Stomach (tissue), 9 donors: ENCODE results near the gene TWF2. TPM values are rescaled to one million over a fixed set of nuclear protein-coding genes. Genes with fewer than 3 reads are reported as not detected.
A peak's percentile ranks its signal among the peaks of the same experiment; 100 is the strongest.

Experiments used
- DNase-seq, 2 donors: peaks; one replicate each; pipeline versions ENCODE4 v3.0.0 to v3.0.0-alpha.2; 2013 to 2019
- H3K27ac ChIP-seq, 5 donors: fragments of 200-600 bp in 4 of 5; sonication (generic) in 4 of 5; one replicate each; pipeline ENCODE4 v1.5.1; 2013 to 2019; ENCODE audit warnings: mild to moderate bottlenecking in 1 of 5, moderate library complexity in 1 of 5
- H3K27me3 ChIP-seq, 3 donors: fragments of 200-600 bp; sonication (generic); one replicate each; pipeline ENCODE4 v1.5.1; 2017 to 2019; ENCODE audit warnings: mixed run types in 1 of 3
- H3K36me3 ChIP-seq, 4 donors: fragments of 200-600 bp; sonication (generic); 1 replicate in 3 of 4; 2 replicates in 1 of 4; pipeline ENCODE4 v1.5.1; 2016 to 2019
- H3K4me1 ChIP-seq, 4 donors: fragments of 200-600 bp; sonication (generic); one replicate each; pipeline ENCODE4 v1.5.1; 2016 to 2019
- H3K4me3 ChIP-seq, 4 donors: fragments of 200-600 bp; sonication (generic) in 3 of 4; one replicate each; pipeline ENCODE4 v1.5.1; 2016 to 2019; ENCODE audit warnings: mild to moderate bottlenecking in 1 of 4
- H3K9me3 ChIP-seq, 4 donors: fragments of 200-600 bp; sonication (generic); one replicate each; pipeline ENCODE4 v1.5.1; 2016 to 2019
- CTCF ChIP-seq, 7 experiments: fragments of 450-650 bp in 4 of 7; fragments of 200-600 bp in 3 of 7; sonication (generic) in 3 of 7; IDR thresholded peaks; one replicate each; pipeline ENCODE4 v1.5.1; 2016 to 2019; ENCODE audit warnings: antibody characterized with exemption in 7 of 7, control low read depth in 2 of 7, mild to moderate bottlenecking in 1 of 7
- EP300 ChIP-seq: sonication (generic); formaldehyde crosslinking; IDR thresholded peaks from one replicate; pipeline ENCODE4 v1.6.1; 2017; ENCODE audit warnings: antibody characterized with exemption
- POLR2A ChIP-seq, 4 donors: fragments of 450-650 bp; IDR thresholded peaks; one replicate each; pipeline ENCODE4 v1.6.1; 2016; ENCODE audit warnings: antibody characterized with exemption in 4 of 4, control low read depth in 2 of 4, mild to moderate bottlenecking in 1 of 4, moderate library complexity in 1 of 4
- POLR2AphosphoS5 ChIP-seq, 3 donors: sonication (generic); formaldehyde crosslinking; IDR thresholded peaks; one replicate each; pipeline ENCODE4 v1.6.1; 2016; ENCODE audit warnings: antibody characterized with exemption in 3 of 3
- WGBS, 5 donors: extraction: QIAGEN DNeasy Blood & Tissue Kit in 3 of 5; methylation state at CpG; one replicate each; pipeline versions ENCODE4 v1.1.5 to v1.1.7; 2013 to 2018; 5-methylcytosine and 5-hydroxymethylcytosine counted together
- intact Hi-C: fragments of 100-400 bp; cut with DNase I; formaldehyde crosslinking; loops from one replicate; pipeline ENCODE4 v1.15.1; 2023; ENCODE audit warnings: low total_unique reads
- polyA plus RNA-seq, 3 donors: library from polyadenylated mRNA; stranded (reverse); fragments of 200-250 nt; gene quantifications; one replicate each; pipeline ENCODE4 v1.2.3, GENCODE V29; 2013
- total RNA-seq, 5 donors: library from RNA; depleted of rRNA; stranded (reverse); fragments of >200 nt; gene quantifications; one replicate each; pipeline versions ENCODE4 v1.1.0 to v1.2.3, GENCODE V29; 2014 to 2016
- donor health status: healthy with polysubstance abuse.
- donor health status: Bipolar disorder and iron deficiency.
- donor health status: healthy.

The TWF2 gene
- total and polyA plus RNA-seq, 8 donors = 18.7 to 237 (median 40.0) TPM

- Histone ChIP-seq H3K27me3 (no peaks in the 10 kb centered on the region), H3K36me3 (peaks cover 8 to 34% (median 28%) of the 10 kb centered on the region in 4 donors), H3K9me3 (no peaks in the 10 kb centered on the region), H3K4me1 (peaks cover 42 to 88% (median 69%) of the 10 kb centered on the region in 4 donors), H3K27ac (peak within 1 kb of the TSS; percentile 84 to 95 (median 92)), H3K4me3 (peak within 1 kb of the TSS; percentile 82 to 94 (median 87))
- DNase-seq = peak; percentile 96 to 98
- WGBS, 5 donors = 0 to 1% (median 0%) methylated on average over 37 to 71 of the region's 71 CpGs
- intact Hi-C loops = no loop called here
- TF ChIP-seq POLR2AphosphoS5 (IDR thresholded peaks at IDR 0.05) (peak; percentile 77 to 98 (median 97)), POLR2A (IDR thresholded peaks at IDR 0.05) (peak in 1 of 4 donors; percentile 88), CTCF (IDR thresholded peaks at IDR 0.05) (peak in 4 of 7 experiments; percentile 6 to 20 (median 16)), EP300 (no peak)
Measured at GRCh38 chr3:52197842-52198625, 40.9 kb downstream of the TWF2 start, which contains the start of gene ALAS1. Gene ALAS1 (plus strand): TSS chr3:52198160. CDS start chr3:52199242, 1,082 bp downstream.

GRCh38 chr3:52197499-52197841, 41.5 kb downstream of the TWF2 start:
- 33 to 44% (median 39%) methylated on average over 10 of the region's 10 CpGs for WGBS, 5 donors
- Histone ChIP-seq H3K36me3 (peaks cover 2 to 28% (median 23%) of the 10 kb centered on the region in 4 donors), H3K4me3 (peak overlapping the region; percentile 82 to 94 (median 87)), H3K4me1 (peaks cover 42 to 83% (median 70%) of the 10 kb centered on the region in 4 donors), H3K27me3 (no peaks in the 10 kb centered on the region), H3K9me3 (no peaks in the 10 kb centered on the region), H3K27ac (peak overlapping the region; percentile 81 to 95 (median 92))
- TF ChIP-seq CTCF (IDR thresholded peaks at IDR 0.05) (no peak), EP300 (no peak), POLR2A (IDR thresholded peaks at IDR 0.05) (no peak), POLR2AphosphoS5 (IDR thresholded peaks at IDR 0.05) (no peak)
- intact Hi-C loops = no loop called here
- DNase-seq = no peak

GRCh38 chr3:52196977-52197376, 42.0 kb downstream of the TWF2 start:
- H3K27ac ChIP-seq = peak overlapping the region; percentile 81 to 95 (median 92)
- no peak for TF ChIP-seq CTCF (IDR thresholded peaks at IDR 0.05)
- TF ChIP-seq EP300 = no peak
- TF ChIP-seq POLR2AphosphoS5 (IDR thresholded peaks at IDR 0.05) = peak in 2 of 3 donors; percentile 42 to 76
- H3K27me3 ChIP-seq = no peaks in the 10 kb centered on the region
- H3K9me3 ChIP-seq = no peaks in the 10 kb centered on the region
- peaks cover 42 to 78% (median 68%) of the 10 kb centered on the region in 4 donors for H3K4me1 ChIP-seq
- intact Hi-C loops = no loop called here
- no peak overlapping the region for H3K4me3 ChIP-seq
- DNase-seq = peak; percentile 89
- H3K36me3 ChIP-seq = peaks cover 0 to 23% (median 18%) of the 10 kb centered on the region in 4 donors
- 18 to 63% (median 40%) methylated on average over 3 of the region's 3 CpGs for WGBS, 5 donors

GRCh38 chr3:52195823-52196331, 43.1 kb downstream of the TWF2 start:
- peaks cover 0 to 14% (median 10%) of the 10 kb centered on the region in 4 donors for H3K36me3 ChIP-seq
- TF ChIP-seq CTCF (IDR thresholded peaks at IDR 0.05) (no peak), POLR2AphosphoS5 (IDR thresholded peaks at IDR 0.05) (peak in 1 of 3 donors; percentile 18), EP300 (no peak)
- H3K4me3 ChIP-seq = no peak overlapping the region
- intact Hi-C loops = no loop called here
- DNase-seq = peak in 1 of 2 donors; percentile 61
- H3K27ac ChIP-seq = peak overlapping the region; percentile 28 to 95 (median 92)
- peaks cover 45 to 74% (median 68%) of the 10 kb centered on the region in 4 donors for H3K4me1 ChIP-seq
- 52 to 65% (median 61%) methylated on average over 10 of the region's 10 CpGs for WGBS, 5 donors
- no peaks in the 10 kb centered on the region for H3K9me3 ChIP-seq
- no peaks in the 10 kb centered on the region for H3K27me3 ChIP-seq
